DND-41 (cell line): ENCODE results near the gene SYCP2.

ENCODE experiments used
- CTCF ChIP-seq: IDR thresholded peaks from 2 replicates; pipeline ENCODE4 v1.5.1; 2012; ENCODE audit warnings: borderline replicate concordance, low read length, moderate library complexity, mild to moderate bottlenecking; ENCODE audit not compliant: poor library complexity, severe bottlenecking; ENCODE audit errors: extremely low read depth
- EZH2 ChIP-seq: IDR thresholded peaks from 3 replicates; pipeline ENCODE4 v1.6.1; 2012; ENCODE audit warnings: borderline replicate concordance, low read depth, mild to moderate bottlenecking, moderate library complexity, low read length, inconsistent platforms; ENCODE audit not compliant: severe bottlenecking

- TF ChIP-seq CTCF (peak; percentile 44), EZH2 (no peak)
Measured at GRCh38 chr20:59940129-59940955, 6.9 kb upstream of the SYCP2 start, which contains the start of the genes FAM217B and PPP1R3D.
